GM12878 (cell line): ENCODE data around the gene VPS16. TPM values are rescaled to one million over a fixed set of nuclear protein-coding genes. Genes with fewer than 3 reads are reported as not detected.

Experiments used
- ATAC-seq: fragments of 200-7000 bp; cut with Tn5 transposase; 3 replicates; pipeline ENCODE4 v1.9.1; 2020; ENCODE audit warnings: mild to moderate bottlenecking, moderate library complexity
- BruUV-seq: library from RNA; stranded (reverse); fragments of 400-500 nt; replicated peaks from 2 replicates; lab custom pipeline; 2021; lab: Mats Ljungman, UMichigan
- CTCF ChIA-PET: fragments of 300-600 bp; sonication (Branson Sonifier 250); formaldehyde crosslinking; extraction: SDS; loops from one replicate; lab custom pipeline; 2021; ENCODE audit warnings: inconsistent platforms; lab: Yijun Ruan, JAX
- POLR2A ChIA-PET: fragments of 350-600 bp; formaldehyde crosslinking; extraction: SDS; loops from one replicate; lab custom pipeline; 2021; ENCODE audit warnings: inconsistent platforms; lab: Charles Lee
- RAD21 ChIA-PET: fragments of 300-600 bp; sonication (Branson Sonifier 250); formaldehyde crosslinking; loops from one replicate; lab custom pipeline; 2023; ENCODE audit warnings: antibody characterized with exemption; ENCODE audit not compliant: unreplicated experiment; lab: Charles Lee
- SMC1A ChIA-PET: fragments of 300-600 bp; sonication (Branson Sonifier 250); formaldehyde crosslinking; loops from one replicate; lab custom pipeline; 2023; ENCODE audit not compliant: unreplicated experiment, uncharacterized antibody; lab: Charles Lee
- DNase-seq: peaks from one replicate; pipeline ENCODE4 v3.0.0-alpha.2; 2011; ENCODE audit warnings: low read depth, low spot score
- FAIRE-seq: peaks from 3 replicates; lab custom pipeline; 2011; peaks lifted over from hg19 to GRCh38; lab: Jason Lieb, UNC
- H2AFZ ChIP-seq: 2 replicates; pipeline ENCODE4 v1.6.0; 2011; ENCODE audit warnings: low read depth, low read length, control low read depth; ENCODE audit not compliant: control insufficient read depth
- H3K27ac ChIP-seq: 2 replicates; pipeline ENCODE4 v1.5.1; 2011; ENCODE audit warnings: control low read depth; ENCODE audit not compliant: control insufficient read depth, insufficient read depth
- H3K27me3 ChIP-seq, 2 experiments: replicated peaks in 1 of 2; 2 replicates each; pipeline versions ENCODE4 v1.6.0 to v1.6.1; 2011; ENCODE audit warnings: low read length in 1 of 2; ENCODE audit not compliant: control insufficient read depth in 2 of 2, insufficient read depth in 2 of 2
- H3K36me3 ChIP-seq, 2 experiments: 2 replicates each; pipeline ENCODE4 v1.5.1; 2011; ENCODE audit warnings: low read length in 1 of 2; ENCODE audit not compliant: control insufficient read depth in 2 of 2, insufficient read depth in 2 of 2
- H3K4me1 ChIP-seq: 2 replicates; pipeline ENCODE4 v1.6.1; 2011; ENCODE audit warnings: mild to moderate bottlenecking, low read length, moderate library complexity, mixed read lengths; ENCODE audit not compliant: control insufficient read depth, insufficient read depth
- H3K4me2 ChIP-seq: 2 replicates; pipeline ENCODE4 v1.6.0; 2011; ENCODE audit warnings: control low read depth; ENCODE audit not compliant: control insufficient read depth, insufficient read depth
- H3K4me3 ChIP-seq: fragments of 200-600 bp; sonication (generic); 2 replicates; pipeline ENCODE4 v1.5.1; 2016
- H3K79me2 ChIP-seq: 2 replicates; pipeline ENCODE4 v1.6.0; 2011; ENCODE audit warnings: low read length; ENCODE audit not compliant: control insufficient read depth, insufficient read depth
- H3K9ac ChIP-seq: 2 replicates; pipeline ENCODE4 v1.8.0; 2011; ENCODE audit warnings: low read length, control low read depth, mixed read lengths; ENCODE audit not compliant: control insufficient read depth, insufficient read depth
- H3K9me3 ChIP-seq: replicated peaks from 3 replicates; pipeline ENCODE4 v1.5.1; 2011; ENCODE audit warnings: mild to moderate bottlenecking, low read length; ENCODE audit not compliant: control insufficient read depth, insufficient read depth
- H4K20me1 ChIP-seq: 2 replicates; pipeline ENCODE4 v1.6.0; 2011; ENCODE audit not compliant: control insufficient read depth, insufficient read depth
- CHD4 ChIP-seq: fragments of 200-600 bp; sonication (generic); IDR thresholded peaks from 2 replicates; pipeline ENCODE4 v1.6.1; 2016; ENCODE audit warnings: mild to moderate bottlenecking
- EED ChIP-seq: sonication (generic); IDR thresholded peaks from 2 replicates; pipeline ENCODE4 v1.6.1; 2016; ENCODE audit warnings: antibody characterized with exemption, low read depth
- GATAD2B ChIP-seq: fragments of 450-650 bp; conservative IDR thresholded peaks from 2 replicates; pipeline ENCODE4 v1.6.1; 2017; ENCODE audit warnings: low read depth, mild to moderate bottlenecking, moderate library complexity
- PAX5 ChIP-seq: IDR thresholded peaks from 2 replicates; pipeline ENCODE4 v1.6.1; 2011; ENCODE audit warnings: low read depth, low read length, borderline replicate concordance
- PML ChIP-seq: IDR thresholded peaks from 2 replicates; pipeline ENCODE4 v1.6.1; 2012; ENCODE audit warnings: low read length, inconsistent platforms
- RELB ChIP-seq: fragments of 450-650 bp; IDR thresholded peaks from 2 replicates; pipeline ENCODE4 v1.6.1; 2017; ENCODE audit warnings: low read depth, mild to moderate bottlenecking, moderate library complexity
- SMAD1 ChIP-seq: fragments of 450-650 bp; IDR thresholded peaks from 2 replicates; pipeline ENCODE4 v1.6.1; 2018; ENCODE audit warnings: mild to moderate bottlenecking, low read depth; ENCODE audit not compliant: partially characterized antibody
- WRNIP1 ChIP-seq: IDR thresholded peaks from 2 replicates; pipeline ENCODE4 v1.6.1; 2011; ENCODE audit warnings: low read depth, low read length, improper control_type of control experiment, borderline replicate concordance
- ZNF217 ChIP-seq: fragments of 450-650 bp; IDR thresholded peaks from 2 replicates; pipeline ENCODE4 v1.6.1; 2017; ENCODE audit warnings: antibody characterized with exemption, mild to moderate bottlenecking
- WGBS: methylation state at CpG from one replicate; pipeline ENCODE4 v1.1.6; 2016; ENCODE audit warnings: low lambda C conversion rate; ENCODE audit not compliant: insufficient replicate concordance, insufficient coverage; ENCODE audit errors: missing lambda C conversion rate; 5-methylcytosine and 5-hydroxymethylcytosine counted together
- in situ Hi-C: fragments of 300-500 bp; cut with MboI; formaldehyde crosslinking; loops from 9 replicates; pipeline ENCODE4 v1.14.3; 2018; ENCODE audit warnings: mixed read lengths
- intact Hi-C: fragments of 100-400 bp; cut with micrococcal nuclease; formaldehyde crosslinking; loops from one replicate; pipeline ENCODE4 v1.14.2; 2022; ENCODE audit not compliant: unreplicated experiment
- polyA plus RNA-seq, 11 experiments: library from polyadenylated mRNA; depleted of rRNA in 4 of 11; unstranded in 6 of 11; stranded (reverse) in 5 of 11; fragments of >200 nt; fragmentation: Nextera tagmentation in 4 of 11; fragmentation: Illumina TruSeq in 1 of 11; extraction: Ambion mirVana in 4 of 11; extraction: Trizol in 1 of 11; gene quantifications; 1 replicate in 1 of 11; 2 replicates in 10 of 11; pipeline versions ENCODE4 v1.2.1 to v1.2.3, GENCODE V29; 2011 to 2016; ENCODE audit warnings: inconsistent platforms in 2 of 11, missing spikeins in 2 of 11, low read depth in 1 of 11
- total RNA-seq, 4 experiments: library from RNA; depleted of rRNA in 3 of 4; stranded (reverse); fragments of >200 nt in 3 of 4; fragmentation: Illumina TruSeq in 1 of 4; extraction: Trizol in 1 of 4; gene quantifications; 2 replicates each; pipeline versions ENCODE4 v1.2.1 to v1.2.3, GENCODE V29; 2013 to 2021

The VPS16 gene
- total and polyA plus RNA-seq, 10 of the 15 experiments (the other 5 are each of a cell fraction or from before 2014, with no cell fraction given) = 8.4 to 37.5 (median 26.4) TPM

DNA sequence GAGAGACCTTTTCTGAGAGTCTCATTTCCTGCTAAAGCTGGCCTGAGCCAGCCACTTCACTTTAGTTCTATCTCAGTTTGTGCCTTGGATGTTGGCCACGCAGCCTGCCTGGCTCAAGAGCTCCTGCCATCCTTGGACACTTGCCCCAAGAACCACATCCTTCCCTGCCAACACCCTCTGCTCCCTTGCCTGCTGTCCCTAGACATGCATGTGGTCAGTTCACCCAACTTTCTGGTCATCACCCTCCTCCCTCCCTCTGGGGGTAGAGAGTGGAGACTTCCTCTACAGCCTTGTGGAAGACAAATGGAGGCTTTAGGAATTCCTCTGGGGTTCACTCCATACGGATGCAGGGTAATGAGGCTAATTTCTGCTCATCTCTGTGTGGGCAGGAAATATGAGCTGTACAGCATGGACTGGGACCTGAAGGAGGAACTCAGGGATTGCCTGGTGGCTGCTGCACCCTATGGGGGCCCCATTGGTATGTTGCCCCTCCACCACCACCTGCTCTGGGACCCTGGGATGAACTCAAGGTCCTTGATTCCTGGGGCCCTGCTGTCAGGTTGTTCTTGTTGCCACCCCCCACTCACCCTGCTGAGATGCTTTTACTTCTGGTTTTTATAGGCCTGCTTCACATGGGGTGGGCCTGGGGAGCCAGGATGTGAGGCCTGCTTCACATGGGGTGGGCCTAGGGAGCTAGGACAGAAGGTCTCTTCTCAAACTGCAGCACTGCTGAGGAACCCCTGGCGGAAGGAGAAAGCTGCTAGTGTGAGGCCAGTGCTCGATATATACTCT, 19.0 kb downstream of the VPS16 start:
- no peak overlapping the region for H3K27ac ChIP-seq
- no peaks in the 10 kb centered on the region for H3K4me1 ChIP-seq
- no peak overlapping the region for H3K9ac ChIP-seq
- no peak overlapping the region for H3K4me2 ChIP-seq
- in situ Hi-C loops (no loop called here), intact Hi-C loops (no loop called here)
- DNase-seq (no peak), FAIRE-seq (no peak), ATAC-seq (no peak)
- TF ChIP-seq RELB = no peak
- no peak for TF ChIP-seq SMAD1
- no peak for TF ChIP-seq EED
- no peak for TF ChIP-seq PAX5
- TF ChIP-seq GATAD2B = no peak
- TF ChIP-seq CHD4 = no peak
- TF ChIP-seq ZNF217 = no peak
- TF ChIP-seq WRNIP1 = no peak
- TF ChIP-seq PML = no peak
- no peaks in the 10 kb centered on the region for H3K79me2 ChIP-seq
- no peaks in the 10 kb centered on the region for H4K20me1 ChIP-seq
- BruUV-seq = no TSS peak
- ChIA-PET POLR2A (no interaction called here), RAD21 (no interaction called here), SMC1A (no interaction called here), CTCF (interaction anchor here (1.4 to 1.7 kb wide), 2 partner anchors 10 to 144 kb away, joined by 3 to 5 read pairs; no protein-coding TSS in a partner anchor)
- H2AFZ ChIP-seq = no peak overlapping the region
- no peak overlapping the region for H3K4me3 ChIP-seq
- peaks cover 4 to 5% of the 10 kb centered on the region in 2 experiments for H3K36me3 ChIP-seq
- H3K27me3 ChIP-seq = no peaks in the 10 kb centered on the region
- WGBS = 94% methylated on average over 4 of the region's 4 CpGs
- no peaks in the 10 kb centered on the region for H3K9me3 ChIP-seq
